ENCODE measurements around the gene SYNPO.
A peak's percentile ranks its signal among the peaks of the same experiment; 100 is the strongest.

Gene SYNPO

GRCh38 chr5:150623878-150624216 lies 16.6 kb upstream of the SYNPO start:
- no peak for TF ChIP-seq CTCF (IDR thresholded peaks at IDR 0.05; ENCODE audit: insufficient read depth, low read depth, low read length, missing control alignments)
- DNase-seq (ENCODE audit: low read depth): no peak
- no peak overlapping the region for H3K4me3 ChIP-seq (ENCODE audit: low read length)

GRCh38 chr5:150624334-150625163 lies 15.9 kb upstream of the SYNPO start:
- peak overlapping the region; percentile 51 for H3K4me3 ChIP-seq (ENCODE audit: low read length)
- peak; percentile 38 for DNase-seq (ENCODE audit: low read depth)

GRCh38 chr5:150625164-150625535 lies 15.3 kb upstream of the SYNPO start:
- no peak for DNase-seq (ENCODE audit: low read depth)

More at GRCh38 chr5:150624334-150625163, 15.9 kb upstream of the SYNPO start:
- TF ChIP-seq CTCF (IDR thresholded peaks at IDR 0.05; ENCODE audit: insufficient read depth, low read depth, low read length, missing control alignments): no peak

GRCh38 chr5:150625831-150626746 lies 14.4 kb upstream of the SYNPO start:
- no peak overlapping the region for H3K4me3 ChIP-seq (ENCODE audit: low read length)
- TF ChIP-seq CTCF (IDR thresholded peaks at IDR 0.05; ENCODE audit: insufficient read depth, low read depth, low read length, missing control alignments): no peak
- DNase-seq (ENCODE audit: low read depth): no peak

More at GRCh38 chr5:150625164-150625535, 15.3 kb upstream of the SYNPO start:
- TF ChIP-seq CTCF (IDR thresholded peaks at IDR 0.05; ENCODE audit: insufficient read depth, low read depth, low read length, missing control alignments): no peak
- H3K4me3 ChIP-seq (ENCODE audit: low read length): peak overlapping the region; percentile 51

- DNase-seq (ENCODE audit: low read depth): peak; percentile 70
- TF ChIP-seq CTCF (IDR thresholded peaks at IDR 0.05; ENCODE audit: insufficient read depth, low read depth, low read length, missing control alignments): no peak
- H3K4me3 ChIP-seq (ENCODE audit: low read length): no peak overlapping the region
These were observed 13.6 kb upstream of the SYNPO start for GRCh38 chr5:150626853-150627276.

- H3K4me3 ChIP-seq (ENCODE audit: low read length): no peak overlapping the region
- DNase-seq (ENCODE audit: low read depth): no peak
- no peak for TF ChIP-seq CTCF (IDR thresholded peaks at IDR 0.05; ENCODE audit: insufficient read depth, low read depth, low read length, missing control alignments)
These were observed 12.5 kb upstream of the SYNPO start for GRCh38 chr5:150627731-150628545.

Measured in epithelial cell of esophagus (primary cell).